ENCODE results near the gene DCBLD2.

The DCBLD2 gene

GRCh38 chr3:98787181-98787580 is 114.3 kb downstream of the DCBLD2 start:
- Mint-ChIP-seq H3K9me3 (no peaks in the 10 kb centered on the region), H3K4me1 (ENCODE audit: low read depth in 2 of 2) (no peaks in the 10 kb centered on the region), H3K36me3 (ENCODE audit: insufficient read depth) (no peaks in the 10 kb centered on the region), H3K27me3 (peaks cover 8 to 35% of the 10 kb centered on the region in 2 donors), H3K4me3 (no peak overlapping the region), H3K27ac (no peak overlapping the region)
- no peak for DNase-seq
- no peak for ATAC-seq (replicated peaks)

- Mint-ChIP-seq H3K27me3 (peaks cover 8 to 30% of the 10 kb centered on the region in 2 donors), H3K9me3 (no peaks in the 10 kb centered on the region), H3K4me3 (no peak overlapping the region), H3K4me1 (ENCODE audit: low read depth in 2 of 2) (no peaks in the 10 kb centered on the region), H3K36me3 (ENCODE audit: insufficient read depth) (no peaks in the 10 kb centered on the region), H3K27ac (no peak overlapping the region)
- DNase-seq (no peak), ATAC-seq (replicated peaks) (no peak)
These were observed 115.0 kb downstream of the DCBLD2 start for GRCh38 chr3:98786364-98787006.

GRCh38 chr3:98784666-98785600 is 116.6 kb downstream of the DCBLD2 start:
- Mint-ChIP-seq H3K4me1 (ENCODE audit: low read depth in 2 of 2) (no peaks in the 10 kb centered on the region), H3K4me3 (no peak overlapping the region), H3K36me3 (ENCODE audit: insufficient read depth) (no peaks in the 10 kb centered on the region), H3K27me3 (peaks cover 14 to 28% of the 10 kb centered on the region in 2 donors), H3K9me3 (no peaks in the 10 kb centered on the region), H3K27ac (no peak overlapping the region)
- no peak for ATAC-seq (replicated peaks)
- DNase-seq: no peak

GRCh38 chr3:98784042-98784441 is 117.5 kb downstream of the DCBLD2 start:
- Mint-ChIP-seq H3K36me3 (ENCODE audit: insufficient read depth) (no peaks in the 10 kb centered on the region), H3K4me1 (ENCODE audit: low read depth in 2 of 2) (no peaks in the 10 kb centered on the region), H3K27ac (no peak overlapping the region), H3K4me3 (no peak overlapping the region), H3K27me3 (peaks cover 16 to 33% of the 10 kb centered on the region in 2 donors), H3K9me3 (no peaks in the 10 kb centered on the region)
- ATAC-seq (replicated peaks): no peak
- no peak for DNase-seq

- Mint-ChIP-seq H3K4me1 (ENCODE audit: low read depth in 2 of 2) (no peaks in the 10 kb centered on the region), H3K27ac (no peak overlapping the region), H3K27me3 (peaks cover 27 to 43% of the 10 kb centered on the region in 2 donors), H3K9me3 (no peaks in the 10 kb centered on the region), H3K4me3 (no peak overlapping the region), H3K36me3 (ENCODE audit: insufficient read depth) (no peaks in the 10 kb centered on the region)
- DNase-seq: no peak
- ATAC-seq (replicated peaks): no peak
These were observed 118.5 kb downstream of the DCBLD2 start for GRCh38 chr3:98782824-98783500.

GRCh38 chr3:98780343-98780742 is 121.2 kb downstream of the DCBLD2 start:
- H3K4me3 Mint-ChIP-seq: no peak overlapping the region
- no peaks in the 10 kb centered on the region for H3K4me1 Mint-ChIP-seq (ENCODE audit: low read depth in 2 of 2)
- H3K27me3 Mint-ChIP-seq: peaks cover 41 to 44% of the 10 kb centered on the region in 2 donors
- H3K9me3 Mint-ChIP-seq: peaks cover 0 to 2% of the 10 kb centered on the region in 2 donors
- DNase-seq (no peak), ATAC-seq (replicated peaks) (no peak)
- H3K27ac Mint-ChIP-seq: no peak overlapping the region
- H3K36me3 Mint-ChIP-seq (ENCODE audit: insufficient read depth): no peaks in the 10 kb centered on the region

- H3K27ac Mint-ChIP-seq: no peak overlapping the region
- peaks cover 0 to 2% of the 10 kb centered on the region in 2 donors for H3K9me3 Mint-ChIP-seq
- ATAC-seq (replicated peaks): no peak
- H3K36me3 Mint-ChIP-seq (ENCODE audit: insufficient read depth): no peaks in the 10 kb centered on the region
- peaks cover 42 to 44% of the 10 kb centered on the region in 2 donors for H3K27me3 Mint-ChIP-seq
- H3K4me1 Mint-ChIP-seq (ENCODE audit: low read depth in 2 of 2): no peaks in the 10 kb centered on the region
- H3K4me3 Mint-ChIP-seq: no peak overlapping the region
- DNase-seq: no peak
These were observed 121.8 kb downstream of the DCBLD2 start for GRCh38 chr3:98779541-98780335.

- peaks cover 0 to 2% of the 10 kb centered on the region in 2 donors for H3K9me3 Mint-ChIP-seq
- ATAC-seq (replicated peaks): no peak
- H3K4me3 Mint-ChIP-seq: no peak overlapping the region
- no peak for DNase-seq
- no peaks in the 10 kb centered on the region for H3K36me3 Mint-ChIP-seq (ENCODE audit: insufficient read depth)
- H3K4me1 Mint-ChIP-seq (ENCODE audit: low read depth in 2 of 2): no peaks in the 10 kb centered on the region
- H3K27me3 Mint-ChIP-seq: peaks cover 47 to 50% of the 10 kb centered on the region in 2 donors
- no peak overlapping the region for H3K27ac Mint-ChIP-seq
These were observed 122.6 kb downstream of the DCBLD2 start for GRCh38 chr3:98778852-98779413.

- Mint-ChIP-seq H3K36me3 (ENCODE audit: insufficient read depth) (no peaks in the 10 kb centered on the region), H3K9me3 (peaks cover 0 to 2% of the 10 kb centered on the region in 2 donors), H3K27ac (no peak overlapping the region), H3K4me3 (no peak overlapping the region), H3K4me1 (ENCODE audit: low read depth in 2 of 2) (no peaks in the 10 kb centered on the region), H3K27me3 (peaks cover 50 to 51% of the 10 kb centered on the region in 2 donors)
- ATAC-seq (replicated peaks): no peak
- no peak for DNase-seq
These were observed 123.1 kb downstream of the DCBLD2 start for GRCh38 chr3:98778383-98778782.

GRCh38 chr3:98777801-98778220 is 123.7 kb downstream of the DCBLD2 start:
- ATAC-seq (replicated peaks) (no peak), DNase-seq (no peak)
- Mint-ChIP-seq H3K9me3 (peaks cover 0 to 2% of the 10 kb centered on the region in 2 donors), H3K36me3 (ENCODE audit: insufficient read depth) (no peaks in the 10 kb centered on the region), H3K27me3 (peaks cover 49 to 50% of the 10 kb centered on the region in 2 donors), H3K27ac (no peak overlapping the region), H3K4me1 (ENCODE audit: low read depth in 2 of 2) (no peaks in the 10 kb centered on the region), H3K4me3 (no peak overlapping the region)

GRCh38 chr3:98777286-98777685 is 124.2 kb downstream of the DCBLD2 start:
- Mint-ChIP-seq H3K27me3 (peaks cover 49 to 50% of the 10 kb centered on the region in 2 donors), H3K36me3 (ENCODE audit: insufficient read depth) (no peaks in the 10 kb centered on the region), H3K27ac (no peak overlapping the region), H3K4me1 (ENCODE audit: low read depth in 2 of 2) (no peaks in the 10 kb centered on the region), H3K9me3 (peaks cover 0 to 2% of the 10 kb centered on the region in 2 donors), H3K4me3 (no peak overlapping the region)
- no peak for ATAC-seq (replicated peaks)
- DNase-seq: no peak

- Mint-ChIP-seq H3K36me3 (ENCODE audit: insufficient read depth) (no peaks in the 10 kb centered on the region), H3K4me1 (ENCODE audit: low read depth in 2 of 2) (no peaks in the 10 kb centered on the region), H3K9me3 (peaks cover 0 to 2% of the 10 kb centered on the region in 2 donors), H3K4me3 (no peak overlapping the region), H3K27ac (no peak overlapping the region), H3K27me3 (peaks cover 50 to 52% of the 10 kb centered on the region in 2 donors)
- DNase-seq (no peak), ATAC-seq (replicated peaks) (no peak)
These were observed 125.4 kb downstream of the DCBLD2 start for GRCh38 chr3:98776140-98776493.

Measured in effector memory CD8-positive, alpha-beta T cell (primary cell).